ENCODE measurements around the gene FGD1.
"Not testable (repeated sequence)": the region's sequence is repeated elsewhere in the genome, so short reads cannot be mapped to it uniquely, and the experiment has no call there.

Gene FGD1

GRCh38 chrX:54492340-54492739 is 3.7 kb downstream of the FGD1 start:
- no peak for TF ChIP-seq CTCF (IDR thresholded peaks at IDR 0.05; ENCODE audit: low read depth, low read length)
- no peak overlapping the region for H3K4me3 ChIP-seq (ENCODE audit: low read depth, low read length)
- peak; percentile 56 for DNase-seq (ENCODE audit: low read depth, low spot score)
- in situ Hi-C loops (cut with HindIII; ENCODE audit: low sequenced_read_pairs): no loop called here

GRCh38 chrX:54489819-54490218 is 6.2 kb downstream of the FGD1 start:
- DNase-seq (ENCODE audit: low read depth, low spot score); H3K4me3 ChIP-seq (ENCODE audit: low read depth, low read length); in situ Hi-C loops (cut with HindIII; ENCODE audit: low sequenced_read_pairs): not testable (repeated sequence)

- TF ChIP-seq CTCF (IDR thresholded peaks at IDR 0.05; ENCODE audit: low read depth, low read length): no peak
- no peak overlapping the region for H3K4me3 ChIP-seq (ENCODE audit: low read depth, low read length)
- DNase-seq (ENCODE audit: low read depth, low spot score): no peak
- in situ Hi-C loops (cut with HindIII; ENCODE audit: low sequenced_read_pairs): no loop called here
Observed at GRCh38 chrX:54484666-54485065, 11.4 kb downstream of the FGD1 start.

- in situ Hi-C loops (cut with HindIII; ENCODE audit: low sequenced_read_pairs): no loop called here
- TF ChIP-seq CTCF (IDR thresholded peaks at IDR 0.05; ENCODE audit: low read depth, low read length): no peak
- H3K4me3 ChIP-seq (ENCODE audit: low read depth, low read length): no peak overlapping the region
Observed at GRCh38 chrX:54483946-54484345, 12.1 kb downstream of the FGD1 start.

GRCh38 chrX:54482839-54483593 is 13.0 kb downstream of the FGD1 start:
- no peak for TF ChIP-seq CTCF (IDR thresholded peaks at IDR 0.05; ENCODE audit: low read depth, low read length)
- no peak overlapping the region for H3K4me3 ChIP-seq (ENCODE audit: low read depth, low read length)
- no peak for DNase-seq (ENCODE audit: low read depth, low spot score)
- in situ Hi-C loops (cut with HindIII; ENCODE audit: low sequenced_read_pairs): no loop called here

More at GRCh38 chrX:54483946-54484345, 12.1 kb downstream of the FGD1 start:
- DNase-seq (ENCODE audit: low read depth, low spot score): no peak

GRCh38 chrX:54479136-54480111 is 16.6 kb downstream of the FGD1 start:
- in situ Hi-C loops (cut with HindIII; ENCODE audit: low sequenced_read_pairs): no loop called here
- TF ChIP-seq CTCF (IDR thresholded peaks at IDR 0.05; ENCODE audit: low read depth, low read length): no peak
- DNase-seq (ENCODE audit: low read depth, low spot score): no peak
- no peak overlapping the region for H3K4me3 ChIP-seq (ENCODE audit: low read depth, low read length)
